ENCODE measurements around the gene LONP1.

Gene LONP1

DNA sequence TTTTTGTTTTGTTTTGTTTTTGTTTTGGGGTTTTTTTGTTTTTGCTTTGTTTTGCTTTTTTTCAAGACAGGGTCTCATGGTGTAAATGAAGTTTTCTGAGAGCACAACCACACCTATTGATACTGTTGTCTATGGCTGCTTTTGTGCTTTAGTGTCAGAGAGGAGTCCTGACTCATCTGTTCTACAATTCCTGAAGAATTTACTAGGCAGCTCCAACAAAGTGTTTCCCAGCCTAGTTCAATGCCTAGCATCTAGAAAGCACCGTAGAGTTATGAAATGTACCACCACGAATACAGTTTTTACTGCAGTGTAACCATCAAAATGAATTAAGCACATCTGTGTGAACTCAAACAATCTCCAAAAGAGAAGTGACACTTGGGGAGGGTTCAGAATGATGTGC lies 75.9 kb downstream of the LONP1 start:
- H3K27ac ChIP-seq = no peak overlapping the region
- TF ChIP-seq CTCF (conservative IDR thresholded peaks at IDR 0.05) = no peak
- no peak for TF ChIP-seq ZFX (IDR thresholded peaks at IDR 0.05)

- no peak overlapping the region for H3K27ac ChIP-seq
- TF ChIP-seq ZFX (IDR thresholded peaks at IDR 0.05) (no peak), CTCF (conservative IDR thresholded peaks at IDR 0.05) (no peak)
Measured at GRCh38 chr19:5643060-5643459, 76.9 kb downstream of the LONP1 start.

- TF ChIP-seq CTCF (conservative IDR thresholded peaks at IDR 0.05) = no peak
- TF ChIP-seq ZFX (IDR thresholded peaks at IDR 0.05) = no peak
- no peak overlapping the region for H3K27ac ChIP-seq
Measured at GRCh38 chr19:5642204-5642603, 77.7 kb downstream of the LONP1 start.
